B cell (primary cell): ENCODE results near the gene EPHA10. TPM values are rescaled to one million over a fixed set of nuclear protein-coding genes. Genes with fewer than 3 reads are reported as not detected.

Experiments
- ATAC-seq: fragments of 200-7000 bp; cut with Tn5 transposase; one replicate; pipeline ENCODE4 v1.10.0; 2021; ENCODE audit warnings: low read depth, mild to moderate bottlenecking, moderate number of reproducible peaks, moderate library complexity
- CTCF ChIA-PET: fragments of 350-600 bp; sonication (Branson Sonifier 250); formaldehyde crosslinking; loops from one replicate; lab custom pipeline; 2021; ENCODE audit warnings: antibody characterized with exemption, inconsistent platforms; lab: Charles Lee
- POLR2A ChIA-PET: fragments of 350-600 bp; sonication (Branson Sonifier 250); formaldehyde crosslinking; loops from one replicate; lab custom pipeline; 2021; ENCODE audit warnings: antibody characterized with exemption; lab: Charles Lee
- DNase-seq: peaks from one replicate; pipeline ENCODE4 v3.0.0; 2013
- H2AFZ ChIP-seq: 2 replicates; pipeline ENCODE4 v1.6.1; 2012; ENCODE audit warnings: mild to moderate bottlenecking, low read depth, low read length; ENCODE audit not compliant: insufficient read depth, poor library complexity, severe bottlenecking
- H3K27ac ChIP-seq, 2 donors: 1 replicate in 1 of 2; 2 replicates in 1 of 2; pipeline ENCODE4 v1.5.1; 2012 to 2013; ENCODE audit warnings: low read length in 2 of 2, mild to moderate bottlenecking in 2 of 2, moderate library complexity in 1 of 2
- H3K27me3 ChIP-seq, 4 experiments: fragments of 200-600 bp in 1 of 4; sonication (generic) in 1 of 4; replicated peaks in 1 of 4; 1 replicate in 2 of 4; 2 replicates in 2 of 4; pipeline versions ENCODE4 v1.6.1 to v1.7.0; 2013 to 2016; ENCODE audit warnings: low read length in 3 of 4, mild to moderate bottlenecking in 2 of 4, mixed read lengths in 1 of 4, moderate library complexity in 1 of 4; ENCODE audit not compliant: insufficient read depth in 4 of 4, control insufficient read depth in 3 of 4; ENCODE audit errors: control extremely low read depth in 1 of 4
- H3K36me3 ChIP-seq, 2 experiments: replicated peaks in 1 of 2; 1 replicate in 1 of 2; 2 replicates in 1 of 2; pipeline versions ENCODE4 v1.6.1 to v1.7.1; 2013; ENCODE audit warnings: low read length in 1 of 2; ENCODE audit not compliant: insufficient read depth in 2 of 2, control insufficient read depth in 1 of 2; ENCODE audit errors: control extremely low read depth in 1 of 2, extremely low read depth in 1 of 2
- H3K4me1 ChIP-seq, 2 donors: fragments of 200-600 bp in 1 of 2; sonication (generic) in 1 of 2; 1 replicate in 1 of 2; 2 replicates in 1 of 2; pipeline versions ENCODE4 v1.5.1 to v1.6.1; 2013 to 2017; ENCODE audit warnings: low read length in 2 of 2; ENCODE audit not compliant: control insufficient read depth in 2 of 2, insufficient read depth in 2 of 2
- H3K4me2 ChIP-seq: replicated peaks from 2 replicates; pipeline ENCODE3; 2012; ENCODE audit warnings: mild to moderate bottlenecking, low read depth, low read length; ENCODE audit not compliant: poor library complexity, severe bottlenecking
- H3K4me3 ChIP-seq, 5 experiments: fragments of 200-600 bp in 1 of 5; sonication (generic) in 1 of 5; 1 replicate in 3 of 5; 2 replicates in 2 of 5; pipeline versions ENCODE4 v1.5.1 to v1.7.0; 2011 to 2016; ENCODE audit warnings: low read length in 4 of 5, mild to moderate bottlenecking in 4 of 5, low read depth in 2 of 5, control low read depth in 1 of 5, moderate library complexity in 1 of 5; ENCODE audit not compliant: insufficient read depth in 1 of 5; ENCODE audit errors: control extremely low read depth in 1 of 5, extremely low read depth in 1 of 5
- H3K79me2 ChIP-seq: fragments of 200-600 bp; sonication (generic); one replicate; pipeline ENCODE4 v1.6.0; 2016; ENCODE audit warnings: low read length; ENCODE audit not compliant: control insufficient read depth, insufficient read depth
- H3K9ac ChIP-seq: fragments of 200-600 bp; sonication (generic); 2 replicates; pipeline ENCODE4 v1.6.1; 2017; ENCODE audit warnings: mild to moderate bottlenecking, low read length, moderate library complexity
- H3K9me3 ChIP-seq, 3 donors: one replicate each; pipeline versions ENCODE4 v1.6.1 to v1.7.1; 2013; ENCODE audit warnings: low read length in 2 of 3; ENCODE audit not compliant: control insufficient read depth in 2 of 3, insufficient read depth in 1 of 3; ENCODE audit errors: control extremely low read depth in 1 of 3
- H4K20me1 ChIP-seq: 2 replicates; pipeline ENCODE4 v1.6.0; 2012; ENCODE audit warnings: mild to moderate bottlenecking, low read length; ENCODE audit not compliant: insufficient read depth, control insufficient read depth, poor library complexity, severe bottlenecking
- H3K27ac Mint-ChIP-seq: one replicate; pipeline ENCODE4 v1.8.0; 2021; ENCODE audit warnings: mixed read lengths
- H3K27me3 Mint-ChIP-seq: one replicate; pipeline ENCODE4 v1.8.0; 2021; ENCODE audit warnings: mixed read lengths
- H3K4me1 Mint-ChIP-seq: one replicate; pipeline ENCODE4 v1.8.0; 2021; ENCODE audit warnings: mixed read lengths
- H3K4me3 Mint-ChIP-seq: one replicate; pipeline ENCODE4 v1.8.0; 2021; ENCODE audit warnings: mixed read lengths
- H3K9me3 Mint-ChIP-seq: one replicate; pipeline ENCODE4 v1.8.0; 2022; ENCODE audit warnings: mixed read lengths; ENCODE audit not compliant: insufficient read depth
- EZH2 ChIP-seq: IDR thresholded peaks from 2 replicates; pipeline ENCODE4 v1.6.1; 2012; ENCODE audit warnings: borderline replicate concordance, low read depth, mild to moderate bottlenecking, moderate library complexity, low read length; ENCODE audit not compliant: insufficient read depth, poor library complexity, severe bottlenecking
- WGBS: methylation state at CpG from one replicate; pipeline ENCODE4 v1.1.5; 2013; ENCODE audit warnings: missing lambda C conversion rate; ENCODE audit not compliant: insufficient coverage; 5-methylcytosine and 5-hydroxymethylcytosine counted together
- intact Hi-C: fragments of 100-400 bp; cut with micrococcal nuclease; formaldehyde crosslinking; loops from one replicate; pipeline ENCODE4 v1.10.0; 2022
- polyA plus RNA-seq: library from polyadenylated mRNA; depleted of rRNA; stranded (reverse); fragments of >200 nt; gene quantifications from 2 replicates; pipeline ENCODE4 v1.2.3, GENCODE V29; 2012
- total RNA-seq, 2 donors: library from RNA; stranded (reverse); fragments of 120-200 nt in 1 of 2; gene quantifications; 1 replicate in 1 of 2; 2 replicates in 1 of 2; pipeline versions ENCODE4 v1.2.3 to v1.2.4, GENCODE V29; 2013 to 2022
- TF ChIP-seq, protein P1 (sequence below): fragments of 200-600 bp; IDR thresholded peaks from one replicate; pipeline ENCODE4 v1.8.0; 2022; ENCODE audit warnings: antibody characterized with exemption, mild to moderate bottlenecking

The EPHA10 gene
- total and polyA plus RNA-seq, 2 donors (not counting 1 experiment from before 2014, with no cell fraction given): 0.39 to 0.94 TPM

DNA sequence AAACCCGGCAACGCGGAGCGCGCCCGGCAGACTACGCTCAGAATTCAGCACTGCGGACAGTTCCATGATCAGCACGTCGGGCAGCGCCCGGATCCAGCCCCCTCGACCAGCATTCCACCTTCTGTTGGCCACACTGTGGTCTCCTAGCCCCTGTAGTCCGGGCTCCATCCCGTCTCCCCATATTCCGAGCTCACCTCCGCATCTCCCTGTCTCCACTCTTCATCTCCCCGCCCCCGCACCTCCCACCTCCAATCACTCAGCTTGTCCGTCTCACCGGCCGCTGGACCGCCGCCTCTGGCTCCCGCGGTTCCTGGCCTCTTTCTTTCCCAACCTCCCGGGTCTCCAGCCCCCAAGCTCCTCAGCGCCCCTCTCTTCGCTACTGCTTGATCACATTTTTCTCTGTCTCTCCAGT is 500 bp downstream of the EPHA10 start:
- H3K4me2 ChIP-seq: no peak overlapping the region
- H3K4me3 ChIP-seq: no peak overlapping the region
- peaks cover 20% of the 10 kb centered on the region for H3K4me1 Mint-ChIP-seq
- CTCF ChIA-PET: no interaction called here
- intact Hi-C loops: no loop called here
- no peaks in the 10 kb centered on the region for H3K9me3 Mint-ChIP-seq
- H3K27ac ChIP-seq: no peak overlapping the region
- POLR2A ChIA-PET: interaction anchor here (0.6 kb wide), 1 partner anchor 87 kb away, joined by 5 read pairs; no protein-coding TSS in a partner anchor
- DNase-seq (peak; percentile 33), ATAC-seq (peak; percentile 33)
- H4K20me1 ChIP-seq: no peaks in the 10 kb centered on the region
- peaks cover 71% of the 10 kb centered on the region for H3K27me3 Mint-ChIP-seq
- H3K4me1 ChIP-seq: peaks cover 17 to 20% of the 10 kb centered on the region in 2 donors
- H3K79me2 ChIP-seq: no peaks in the 10 kb centered on the region
- H2AFZ ChIP-seq: no peak overlapping the region
- no peak overlapping the region for H3K27ac Mint-ChIP-seq
- peaks cover 0 to 29% (median 0%) of the 10 kb centered on the region in 3 donors for H3K9me3 ChIP-seq
- H3K27me3 ChIP-seq: peaks cover 0 to 68% (median 44%) of the 10 kb centered on the region in 4 experiments
- WGBS: 11% methylated on average over 29 of the region's 29 CpGs
- TF ChIP-seq, protein P1, sequence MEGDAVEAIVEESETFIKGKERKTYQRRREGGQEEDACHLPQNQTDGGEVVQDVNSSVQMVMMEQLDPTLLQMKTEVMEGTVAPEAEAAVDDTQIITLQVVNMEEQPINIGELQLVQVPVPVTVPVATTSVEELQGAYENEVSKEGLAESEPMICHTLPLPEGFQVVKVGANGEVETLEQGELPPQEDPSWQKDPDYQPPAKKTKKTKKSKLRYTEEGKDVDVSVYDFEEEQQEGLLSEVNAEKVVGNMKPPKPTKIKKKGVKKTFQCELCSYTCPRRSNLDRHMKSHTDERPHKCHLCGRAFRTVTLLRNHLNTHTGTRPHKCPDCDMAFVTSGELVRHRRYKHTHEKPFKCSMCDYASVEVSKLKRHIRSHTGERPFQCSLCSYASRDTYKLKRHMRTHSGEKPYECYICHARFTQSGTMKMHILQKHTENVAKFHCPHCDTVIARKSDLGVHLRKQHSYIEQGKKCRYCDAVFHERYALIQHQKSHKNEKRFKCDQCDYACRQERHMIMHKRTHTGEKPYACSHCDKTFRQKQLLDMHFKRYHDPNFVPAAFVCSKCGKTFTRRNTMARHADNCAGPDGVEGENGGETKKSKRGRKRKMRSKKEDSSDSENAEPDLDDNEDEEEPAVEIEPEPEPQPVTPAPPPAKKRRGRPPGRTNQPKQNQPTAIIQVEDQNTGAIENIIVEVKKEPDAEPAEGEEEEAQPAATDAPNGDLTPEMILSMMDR: no peak
- no peak for TF ChIP-seq EZH2
- no peak overlapping the region for H3K9ac ChIP-seq
- H3K4me3 Mint-ChIP-seq: no peak overlapping the region
- H3K36me3 ChIP-seq: no peaks in the 10 kb centered on the region

DNA sequence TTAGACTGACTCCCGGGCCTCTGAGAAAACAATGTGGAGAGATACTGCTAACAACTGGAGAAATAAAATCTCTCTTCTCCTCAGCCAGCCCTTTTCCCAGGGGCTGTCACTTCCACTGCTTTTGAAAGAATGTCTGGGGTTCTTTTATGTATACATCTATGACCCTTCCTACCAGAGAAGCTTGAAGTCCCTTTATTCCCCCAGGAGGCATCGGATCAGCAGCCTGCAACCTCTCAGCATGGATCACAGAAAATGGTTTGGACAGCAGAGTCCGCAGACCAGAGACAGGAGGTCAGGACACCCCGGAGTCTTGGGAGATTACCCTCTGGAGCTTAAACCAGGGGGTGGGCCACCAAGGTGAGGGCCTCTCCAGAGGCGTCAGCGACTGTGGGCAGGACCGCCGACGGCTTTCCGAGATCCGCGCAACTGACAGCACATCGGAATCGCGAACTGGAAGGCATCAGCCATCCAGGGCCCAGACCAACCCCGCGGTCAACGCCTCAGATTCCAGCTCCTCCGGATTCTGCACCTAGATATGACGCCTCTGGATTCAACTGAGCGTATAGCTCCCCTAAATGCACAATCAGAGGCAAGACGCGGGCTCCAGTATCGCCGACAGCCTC is 1.0 kb downstream of the EPHA10 start:
- TF ChIP-seq EZH2: no peak
- TF ChIP-seq, protein P1: no peak
- H3K4me3 ChIP-seq: no peak overlapping the region
- ATAC-seq: no peak
- H3K9ac ChIP-seq: no peak overlapping the region
- H3K27me3 ChIP-seq: peaks cover 0 to 72% (median 43%) of the 10 kb centered on the region in 4 experiments
- peaks cover 17 to 20% of the 10 kb centered on the region in 2 donors for H3K4me1 ChIP-seq
- H3K4me2 ChIP-seq: no peak overlapping the region
- no peak for DNase-seq
- H4K20me1 ChIP-seq: no peaks in the 10 kb centered on the region
- no peak overlapping the region for H3K27ac Mint-ChIP-seq
- no peaks in the 10 kb centered on the region for H3K79me2 ChIP-seq
- H2AFZ ChIP-seq: no peak overlapping the region
- H3K9me3 Mint-ChIP-seq: no peaks in the 10 kb centered on the region
- H3K36me3 ChIP-seq: no peaks in the 10 kb centered on the region
- POLR2A ChIA-PET: no interaction called here
- CTCF ChIA-PET: no interaction called here
- intact Hi-C loops: no loop called here
- H3K27ac ChIP-seq: no peak overlapping the region
- WGBS: 30% methylated on average over 24 of the region's 25 CpGs
- peaks cover 66% of the 10 kb centered on the region for H3K27me3 Mint-ChIP-seq
- peaks cover 0 to 29% (median 0%) of the 10 kb centered on the region in 3 donors for H3K9me3 ChIP-seq
- H3K4me3 Mint-ChIP-seq: no peak overlapping the region
- H3K4me1 Mint-ChIP-seq: peaks cover 20% of the 10 kb centered on the region
